DMS114 treated with DMSO at 0.1 percent for 48 hours (cell line): Measurements from ENCODE around the gene LHFPL6.

Experiments used
- DNase-seq: peaks from one replicate; lab custom pipeline; 2025; ENCODE audit not compliant: unreplicated experiment; lab: John Stamatoyannopoulos, UW

The LHFPL6 gene

GRCh38 chr13:39521701-39522100, 81.3 kb downstream of the LHFPL6 start:
- DNase-seq = no peak

- no peak for DNase-seq
Measured at GRCh38 chr13:39516096-39516495, 86.9 kb downstream of the LHFPL6 start.

- DNase-seq = no peak
Measured at GRCh38 chr13:39515224-39515714, 87.7 kb downstream of the LHFPL6 start.

GRCh38 chr13:39512687-39513086, 90.3 kb downstream of the LHFPL6 start:
- DNase-seq = no peak

GRCh38 chr13:39510316-39510695, 92.7 kb downstream of the LHFPL6 start:
- no peak for DNase-seq

GRCh38 chr13:39509616-39510315, 93.2 kb downstream of the LHFPL6 start:
- no peak for DNase-seq

- no peak for DNase-seq
Measured at GRCh38 chr13:39506559-39507390, 96.2 kb downstream of the LHFPL6 start.

GRCh38 chr13:39505151-39505550, 97.8 kb downstream of the LHFPL6 start:
- no peak for DNase-seq

GRCh38 chr13:39503048-39503447, 99.9 kb downstream of the LHFPL6 start:
- no peak for DNase-seq

GRCh38 chr13:39501702-39502324, 101.2 kb downstream of the LHFPL6 start:
- DNase-seq = no peak

GRCh38 chr13:39499604-39500003, 103.4 kb downstream of the LHFPL6 start:
- no peak for DNase-seq

- DNase-seq = no peak
Measured at GRCh38 chr13:39498471-39499114, 104.4 kb downstream of the LHFPL6 start.

- DNase-seq = no peak
Measured at GRCh38 chr13:39496506-39496905, 106.5 kb downstream of the LHFPL6 start.

GRCh38 chr13:39494633-39495032, 108.4 kb downstream of the LHFPL6 start:
- DNase-seq = no peak

GRCh38 chr13:39494006-39494405, 109.0 kb downstream of the LHFPL6 start:
- DNase-seq = no peak

- no peak for DNase-seq
Measured at GRCh38 chr13:39490136-39490535, 112.9 kb downstream of the LHFPL6 start.

GRCh38 chr13:39486758-39487157, 116.2 kb downstream of the LHFPL6 start:
- no peak for DNase-seq

- no peak for DNase-seq
Measured at GRCh38 chr13:39485314-39485700, 117.7 kb downstream of the LHFPL6 start.

GRCh38 chr13:39484506-39485313, 118.3 kb downstream of the LHFPL6 start:
- DNase-seq = no peak

- no peak for DNase-seq
Measured at GRCh38 chr13:39483326-39483725, 119.7 kb downstream of the LHFPL6 start.

- DNase-seq = no peak
Measured at GRCh38 chr13:39481491-39481890, 121.5 kb downstream of the LHFPL6 start.
